Activated T-cell treated with anti-CD3 and anti-CD28 coated beads, Interleukin-2, amount 50 U/mL, for 72 hours (primary cell): ENCODE data around the gene NOVA2. TPM values are rescaled to one million over a fixed set of nuclear protein-coding genes. Genes with fewer than 3 reads are reported as not detected.
A peak's percentile ranks its signal among the peaks of the same experiment; 100 is the strongest.

Experiments used
- ATAC-seq, 2 donors: fragments of 150-1000 bp; cut with Tn5 transposase; replicated peaks in 1 of 2; 2 replicates each; pipeline ENCODE4 v1.10.0; 2021; ENCODE audit warnings: moderate library complexity in 2 of 2, mild to moderate bottlenecking in 1 of 2
- DNase-seq, 2 donors: peaks; one replicate each; pipeline ENCODE4 v3.0.0; 2021 to 2022; ENCODE audit warnings: mixed read lengths in 1 of 2
- H3K27ac Mint-ChIP-seq: one replicate; pipeline ENCODE4 v1.8.0; 2022; ENCODE audit warnings: mild to moderate bottlenecking, moderate library complexity, mixed read lengths
- H3K27me3 Mint-ChIP-seq: one replicate; pipeline ENCODE4 v1.8.0; 2022; ENCODE audit warnings: low read depth, mixed read lengths
- H3K36me3 Mint-ChIP-seq, 2 donors: one replicate each; pipeline ENCODE4 v1.8.0; 2022; ENCODE audit warnings: mixed read lengths in 2 of 2, mild to moderate bottlenecking in 1 of 2; ENCODE audit not compliant: insufficient read depth in 2 of 2
- H3K4me1 Mint-ChIP-seq: one replicate; pipeline ENCODE4 v1.8.0; 2022; ENCODE audit warnings: low read depth, mixed read lengths
- H3K4me3 Mint-ChIP-seq, 2 donors: one replicate each; pipeline ENCODE4 v1.8.0; 2022; ENCODE audit warnings: mild to moderate bottlenecking in 2 of 2, mixed read lengths in 2 of 2, moderate library complexity in 2 of 2
- H3K9me3 Mint-ChIP-seq, 2 donors: one replicate each; pipeline ENCODE4 v1.8.0; 2022; ENCODE audit warnings: mixed read lengths in 2 of 2
- total RNA-seq, 2 donors: library from RNA; stranded (reverse); gene quantifications; one replicate each; pipeline ENCODE4 v1.2.3, GENCODE V29; 2022

NOVA2 gene
- total RNA-seq, 2 donors from 2014 or later = 0.38 to 0.58 TPM

- Mint-ChIP-seq H3K27me3 (peaks cover 72% of the 10 kb centered on the region), H3K4me3 (no peak overlapping the region), H3K36me3 (peaks cover 0 to 1% of the 10 kb centered on the region in 2 donors), H3K9me3 (no peaks in the 10 kb centered on the region), H3K27ac (no peak overlapping the region), H3K4me1 (peaks cover 18% of the 10 kb centered on the region)
- DNase-seq (no peak), ATAC-seq (no peak)
Measured at GRCh38 chr19:45968626-45969025, 5.0 kb downstream of the NOVA2 start.

- DNase-seq (no peak), ATAC-seq (no peak)
- Mint-ChIP-seq H3K9me3 (no peaks in the 10 kb centered on the region), H3K27me3 (peaks cover 68% of the 10 kb centered on the region), H3K36me3 (peaks cover 0 to 1% of the 10 kb centered on the region in 2 donors), H3K4me3 (no peak overlapping the region), H3K4me1 (peaks cover 12% of the 10 kb centered on the region), H3K27ac (no peak overlapping the region)
Measured at GRCh38 chr19:45967246-45967645, 6.4 kb downstream of the NOVA2 start.

GRCh38 chr19:45962021-45962420 is 11.6 kb downstream of the NOVA2 start:
- H3K9me3 Mint-ChIP-seq = no peaks in the 10 kb centered on the region
- no peaks in the 10 kb centered on the region for H3K36me3 Mint-ChIP-seq
- peaks cover 6% of the 10 kb centered on the region for H3K4me1 Mint-ChIP-seq
- no peak overlapping the region for H3K4me3 Mint-ChIP-seq
- no peak for DNase-seq
- peaks cover 58% of the 10 kb centered on the region for H3K27me3 Mint-ChIP-seq
- ATAC-seq = no peak
- H3K27ac Mint-ChIP-seq = no peak overlapping the region

- H3K9me3 Mint-ChIP-seq = no peaks in the 10 kb centered on the region
- no peak overlapping the region for H3K27ac Mint-ChIP-seq
- peaks cover 51% of the 10 kb centered on the region for H3K27me3 Mint-ChIP-seq
- DNase-seq (no peak), ATAC-seq (no peak)
- H3K4me1 Mint-ChIP-seq = peaks cover 6% of the 10 kb centered on the region
- no peaks in the 10 kb centered on the region for H3K36me3 Mint-ChIP-seq
- no peak overlapping the region for H3K4me3 Mint-ChIP-seq
Measured at GRCh38 chr19:45960595-45961235, 12.9 kb downstream of the NOVA2 start.

- Mint-ChIP-seq H3K36me3 (no peaks in the 10 kb centered on the region), H3K27ac (no peak overlapping the region), H3K27me3 (peaks cover 54% of the 10 kb centered on the region), H3K4me3 (no peak overlapping the region), H3K9me3 (no peaks in the 10 kb centered on the region), H3K4me1 (peaks cover 6% of the 10 kb centered on the region)
- ATAC-seq (no peak), DNase-seq (no peak)
Measured at GRCh38 chr19:45959517-45960025, 14.1 kb downstream of the NOVA2 start.

- Mint-ChIP-seq H3K4me3 (no peak overlapping the region), H3K27me3 (peaks cover 54% of the 10 kb centered on the region), H3K4me1 (peaks cover 6% of the 10 kb centered on the region), H3K27ac (no peak overlapping the region), H3K36me3 (no peaks in the 10 kb centered on the region), H3K9me3 (no peaks in the 10 kb centered on the region)
- DNase-seq (no peak), ATAC-seq (no peak)
Measured at GRCh38 chr19:45958769-45959516, 14.7 kb downstream of the NOVA2 start.

- no peak overlapping the region for H3K27ac Mint-ChIP-seq
- H3K4me1 Mint-ChIP-seq = peaks cover 8% of the 10 kb centered on the region
- H3K27me3 Mint-ChIP-seq = peaks cover 54% of the 10 kb centered on the region
- DNase-seq (no peak), ATAC-seq (no peak)
- no peak overlapping the region for H3K4me3 Mint-ChIP-seq
- H3K36me3 Mint-ChIP-seq = peaks cover 0 to under 1% of the 10 kb centered on the region in 2 donors
- no peaks in the 10 kb centered on the region for H3K9me3 Mint-ChIP-seq
Measured at GRCh38 chr19:45958320-45958719, 15.3 kb downstream of the NOVA2 start.

GRCh38 chr19:45955905-45956608 is 17.6 kb downstream of the NOVA2 start:
- peaks cover 17% of the 10 kb centered on the region for H3K4me1 Mint-ChIP-seq
- H3K27me3 Mint-ChIP-seq = peaks cover 40% of the 10 kb centered on the region
- H3K4me3 Mint-ChIP-seq = no peak overlapping the region
- no peak overlapping the region for H3K27ac Mint-ChIP-seq
- DNase-seq (no peak), ATAC-seq (no peak)
- peaks cover 2% of the 10 kb centered on the region in 2 donors for H3K9me3 Mint-ChIP-seq
- H3K36me3 Mint-ChIP-seq = peaks cover 0 to 3% of the 10 kb centered on the region in 2 donors

- ATAC-seq = no peak
- DNase-seq = no peak
- Mint-ChIP-seq H3K4me1 (peaks cover 11% of the 10 kb centered on the region), H3K27ac (no peak overlapping the region), H3K4me3 (no peak overlapping the region), H3K36me3 (peaks cover 0 to 3% of the 10 kb centered on the region in 2 donors), H3K27me3 (peaks cover 24% of the 10 kb centered on the region), H3K9me3 (peaks cover 2% of the 10 kb centered on the region in 2 donors)
Measured at GRCh38 chr19:45954156-45954555, 19.5 kb downstream of the NOVA2 start.

- DNase-seq (no peak), ATAC-seq (no peak)
- H3K4me3 Mint-ChIP-seq = peak overlapping the region in 1 of 2 donors; percentile 79
- H3K9me3 Mint-ChIP-seq = peaks cover 2% of the 10 kb centered on the region in 2 donors
- H3K27ac Mint-ChIP-seq = no peak overlapping the region
- H3K4me1 Mint-ChIP-seq = peaks cover 11% of the 10 kb centered on the region
- H3K27me3 Mint-ChIP-seq = peaks cover 20% of the 10 kb centered on the region
- H3K36me3 Mint-ChIP-seq = peaks cover 0 to 3% of the 10 kb centered on the region in 2 donors
Measured at GRCh38 chr19:45953676-45954075, 20.0 kb downstream of the NOVA2 start.

- H3K36me3 Mint-ChIP-seq = peaks cover 0 to 3% of the 10 kb centered on the region in 2 donors
- H3K4me1 Mint-ChIP-seq = peaks cover 11% of the 10 kb centered on the region
- H3K27me3 Mint-ChIP-seq = peaks cover 12% of the 10 kb centered on the region
- peak; percentile 50 to 68 for ATAC-seq
- no peak overlapping the region for H3K27ac Mint-ChIP-seq
- peak overlapping the region; percentile 79 to 81 for H3K4me3 Mint-ChIP-seq
- peaks cover 2% of the 10 kb centered on the region in 2 donors for H3K9me3 Mint-ChIP-seq
- peak; percentile 43 to 48 for DNase-seq
Measured at GRCh38 chr19:45952686-45953505, 20.8 kb downstream of the NOVA2 start.

GRCh38 chr19:45952341-45952685 is 21.4 kb downstream of the NOVA2 start:
- H3K27me3 Mint-ChIP-seq = peaks cover 11% of the 10 kb centered on the region
- H3K27ac Mint-ChIP-seq = no peak overlapping the region
- DNase-seq (no peak), ATAC-seq (peak in 1 of 2 donors; percentile 11)
- H3K4me3 Mint-ChIP-seq = peak overlapping the region; percentile 79 to 81
- peaks cover 2% of the 10 kb centered on the region in 2 donors for H3K9me3 Mint-ChIP-seq
- peaks cover 0 to 3% of the 10 kb centered on the region in 2 donors for H3K36me3 Mint-ChIP-seq
- H3K4me1 Mint-ChIP-seq = peaks cover 11% of the 10 kb centered on the region
